HG02642 (cell line): ENCODE results near the gene RRBP1.

Experiments used
- ATAC-seq: cut with Tn5 transposase; IDR thresholded peaks from one replicate; pipeline ENCODE4 v1.9.1; 2021; ENCODE audit warnings: mild to moderate bottlenecking; ENCODE audit not compliant: unreplicated experiment, poor library complexity

The RRBP1 gene

GRCh38 chr20:17640146-17640874 lies 41.7 kb downstream of the RRBP1 start:
- no peak for ATAC-seq

DNA sequence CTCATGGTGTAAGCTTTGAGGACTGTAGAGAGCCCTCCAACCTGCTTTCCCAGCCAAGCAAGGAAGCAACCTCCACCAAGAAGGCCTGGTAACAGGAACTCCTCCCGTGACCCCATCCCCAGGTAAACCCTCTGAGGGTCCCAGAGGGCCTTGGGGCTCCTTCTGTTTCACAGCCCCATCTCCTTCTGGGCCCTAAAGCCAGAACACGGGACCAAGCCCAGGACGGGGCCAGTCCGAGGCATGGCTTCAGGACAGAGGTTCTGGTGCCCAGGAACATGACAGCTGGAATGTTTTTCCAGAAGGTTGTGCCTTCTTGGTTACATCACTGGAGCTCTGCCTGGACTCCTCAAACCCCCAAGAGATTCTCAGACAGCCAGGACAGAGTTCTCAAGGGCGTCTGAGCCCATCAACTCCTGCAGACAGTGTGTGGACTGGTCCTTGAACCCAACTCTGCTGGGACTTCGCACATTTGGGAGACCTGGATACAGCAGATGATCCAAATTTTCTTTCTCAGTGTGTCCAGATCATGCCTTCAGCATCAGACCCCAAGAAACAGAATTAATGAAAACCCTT lies 43.1 kb downstream of the RRBP1 start:
- ATAC-seq = no peak

DNA sequence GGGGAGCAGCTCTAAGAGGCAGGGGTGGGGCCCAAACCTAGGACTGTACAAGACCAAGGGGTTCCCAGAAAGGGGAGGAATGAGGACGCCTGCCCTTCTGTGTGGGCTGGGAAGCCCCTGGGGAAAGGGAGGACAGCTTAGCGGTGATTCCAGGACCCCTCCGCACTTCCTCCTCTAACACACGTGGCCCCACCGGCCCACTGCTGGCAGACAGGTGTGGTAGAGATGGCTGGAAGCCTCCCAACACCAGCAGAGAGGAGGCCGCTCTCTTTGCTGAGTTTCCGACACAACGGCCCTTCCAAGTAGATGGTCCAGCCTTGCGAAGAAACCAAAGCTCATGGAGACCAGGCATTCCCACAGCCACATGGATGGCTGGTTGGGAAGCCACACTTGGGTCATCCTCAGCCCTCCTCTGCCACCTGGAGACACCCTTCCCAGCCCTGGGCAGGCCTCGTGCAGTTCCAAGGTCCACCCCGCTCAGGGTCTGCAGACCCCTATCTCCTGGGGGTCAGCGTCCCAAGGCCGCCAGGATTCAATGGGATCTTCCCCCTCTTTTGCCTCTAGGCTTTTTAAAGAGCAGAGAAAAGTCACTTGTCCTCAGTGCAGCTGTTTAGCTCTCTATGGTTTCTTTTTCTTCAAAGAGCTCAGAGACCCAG lies 43.9 kb downstream of the RRBP1 start:
- no peak for ATAC-seq

GRCh38 chr20:17637413-17637780 lies 44.6 kb downstream of the RRBP1 start:
- ATAC-seq = no peak

- ATAC-seq = no peak
Observed at GRCh38 chr20:17636523-17637412, 45.3 kb downstream of the RRBP1 start.

DNA sequence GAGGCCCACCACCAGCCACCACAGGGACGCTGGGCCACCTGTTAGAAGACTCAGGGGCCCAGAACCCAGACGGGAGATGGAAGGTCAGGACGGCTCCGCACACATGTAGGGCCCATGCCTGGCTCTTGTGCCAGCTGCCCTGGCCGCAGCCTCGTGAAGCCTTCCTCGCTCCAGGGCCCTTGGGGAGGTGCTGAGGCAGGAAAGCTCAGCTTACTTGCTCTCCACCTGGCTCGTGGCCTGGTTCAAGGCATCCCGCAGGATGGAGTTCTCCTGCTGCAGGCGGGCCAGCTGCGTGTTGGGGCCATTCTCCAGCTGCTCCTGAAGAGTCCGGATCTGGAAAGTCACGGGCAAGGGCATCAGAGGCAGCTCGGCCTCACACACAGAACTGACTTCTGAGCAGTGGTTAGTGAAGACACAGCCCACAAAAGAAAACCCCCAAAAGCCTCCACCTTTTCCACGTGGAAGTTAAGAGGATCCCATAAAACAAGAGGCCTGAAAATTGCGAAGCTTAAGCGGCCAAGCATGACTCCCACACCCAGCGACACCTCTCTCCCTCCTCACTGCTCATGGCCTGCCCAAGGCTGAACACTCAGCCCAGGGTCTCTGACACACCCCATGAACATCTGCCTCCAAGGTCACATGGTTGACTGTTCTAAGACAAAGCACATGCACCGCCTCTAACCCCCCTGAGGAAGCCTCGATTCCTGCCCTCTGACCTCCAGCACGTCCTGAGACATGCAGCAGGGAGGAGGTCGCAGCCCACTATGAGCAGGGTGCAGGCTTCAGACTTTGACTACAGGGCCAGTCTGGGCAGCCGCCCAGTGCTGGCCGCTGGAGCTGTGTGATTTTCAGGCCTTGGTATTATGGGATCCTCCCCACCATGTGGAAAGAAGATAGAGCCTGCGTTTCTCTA lies 46.5 kb downstream of the RRBP1 start:
- ATAC-seq = no peak

DNA sequence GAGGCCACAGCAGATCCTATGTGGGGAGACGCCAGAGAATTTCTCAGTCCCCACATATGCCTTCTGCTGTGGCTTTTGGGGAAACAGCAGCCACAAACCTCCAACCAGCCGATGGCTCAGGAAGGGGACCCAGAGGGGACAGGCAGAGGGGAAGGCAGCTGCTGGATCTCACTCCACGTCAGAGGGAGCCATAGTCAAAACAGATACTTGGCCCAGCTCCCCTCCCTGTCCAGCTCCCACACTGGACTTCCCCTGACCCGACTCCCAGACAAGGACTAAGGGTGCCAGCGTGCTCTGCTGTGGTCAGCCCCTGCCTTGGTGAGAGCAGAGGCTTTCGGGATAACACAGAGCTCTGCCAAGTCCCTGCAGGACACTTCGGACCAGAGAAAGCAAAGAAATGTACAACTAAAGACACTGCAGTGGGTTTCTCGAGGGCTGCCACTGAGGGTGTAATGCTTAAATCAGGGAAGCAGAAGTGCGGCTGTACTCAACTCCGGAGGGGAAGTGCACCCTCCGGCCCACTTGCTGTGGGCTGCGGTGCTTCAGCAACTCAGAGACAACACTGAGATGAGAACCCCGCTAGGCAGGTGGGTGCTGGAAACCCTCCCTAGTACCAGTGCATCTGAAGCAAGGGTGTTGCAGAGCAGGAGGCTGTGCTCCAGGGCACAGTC lies 47.2 kb downstream of the RRBP1 start:
- no peak for ATAC-seq

- no peak for ATAC-seq
Observed at GRCh38 chr20:17633850-17634500, 48.1 kb downstream of the RRBP1 start.

- ATAC-seq = no peak
Observed at GRCh38 chr20:17633221-17633849, 48.7 kb downstream of the RRBP1 start.

- no peak for ATAC-seq
Observed at GRCh38 chr20:17631576-17632319, 50.3 kb downstream of the RRBP1 start.

- ATAC-seq = no peak
Observed at GRCh38 chr20:17630806-17631195, 51.2 kb downstream of the RRBP1 start.

GRCh38 chr20:17630151-17630805 lies 51.8 kb downstream of the RRBP1 start:
- no peak for ATAC-seq

GRCh38 chr20:17629678-17630089 lies 52.4 kb downstream of the RRBP1 start:
- no peak for ATAC-seq

- ATAC-seq = no peak
Observed at GRCh38 chr20:17629025-17629424, 53.0 kb downstream of the RRBP1 start.

GRCh38 chr20:17628101-17628841 lies 53.8 kb downstream of the RRBP1 start:
- ATAC-seq = no peak
